Epithelial cell of esophagus (primary cell): ENCODE data around the gene ABR.

Source experiments
- DNase-seq: peaks from one replicate; pipeline ENCODE4 v3.0.0; 2010; ENCODE audit warnings: low read depth
- H3K4me3 ChIP-seq: 2 replicates; pipeline ENCODE4 v1.5.1; 2011; ENCODE audit warnings: mild to moderate bottlenecking, low read length, control low read depth
- TF ChIP-seq, protein P1 (sequence below): IDR thresholded peaks from 2 replicates; pipeline ENCODE4 v1.5.1; 2011; ENCODE audit warnings: low read depth, mild to moderate bottlenecking, low read length, control low read depth, inconsistent platforms; ENCODE audit not compliant: insufficient read depth; ENCODE audit errors: missing control alignments

ABR gene

DNA sequence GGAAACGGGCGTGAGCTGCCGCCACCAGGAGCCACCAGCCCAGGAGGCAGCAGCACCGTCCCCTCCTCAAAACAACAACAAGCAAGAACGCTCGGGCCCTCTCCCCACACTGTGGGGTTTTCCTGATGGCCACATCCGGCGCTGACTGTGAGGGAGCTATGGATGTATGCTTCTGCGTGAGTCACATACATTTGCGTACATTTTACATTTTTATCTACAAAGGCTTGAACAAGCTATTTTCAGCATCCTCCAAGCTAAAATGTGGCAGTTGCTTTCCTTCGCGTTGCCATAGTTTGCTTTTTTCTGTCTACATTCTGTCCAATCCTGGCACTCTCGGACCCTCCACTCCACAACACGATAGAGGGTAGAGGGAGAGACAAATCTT, 2.0 kb upstream of the ABR start:
- peak; percentile 17 for DNase-seq
- H3K4me3 ChIP-seq = no peak overlapping the region

DNA sequence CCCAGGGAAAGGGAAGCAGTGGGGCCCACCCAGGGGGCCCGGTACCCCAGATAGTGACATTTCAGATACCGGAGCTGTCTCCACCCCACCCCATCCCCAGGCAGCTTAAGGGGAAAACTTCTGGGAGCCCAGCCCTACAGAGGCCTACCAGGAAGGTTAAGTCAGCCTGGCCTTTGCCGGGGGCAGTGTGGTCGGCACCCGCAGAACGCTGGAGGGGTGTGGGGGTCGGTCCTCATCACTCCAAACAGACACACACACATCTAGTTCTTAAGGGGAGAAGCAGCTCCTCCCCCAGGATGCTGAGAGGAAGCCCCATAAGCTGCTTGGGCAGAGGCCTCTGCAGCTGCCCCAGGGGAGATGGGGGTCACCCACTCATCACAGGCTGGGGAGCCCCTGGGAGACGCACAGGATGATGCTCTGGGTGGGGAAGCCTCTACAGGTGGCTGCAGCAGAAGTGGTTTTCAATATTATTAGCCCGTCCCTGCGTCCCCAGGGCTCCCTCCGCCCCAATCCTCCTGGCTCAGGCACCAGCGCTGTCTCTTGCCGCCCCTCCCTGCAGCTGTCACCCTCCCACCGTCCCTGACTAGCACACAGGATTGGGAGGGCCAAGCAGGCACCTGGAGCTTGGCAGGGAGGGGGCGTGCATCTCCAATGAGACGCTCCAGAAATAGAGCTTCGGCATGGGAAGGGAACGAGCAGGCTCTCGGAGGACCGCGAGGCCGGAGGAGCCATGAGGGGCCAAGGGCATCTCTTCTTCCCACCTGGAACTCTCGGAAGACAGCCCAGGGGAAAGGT, 1.4 kb upstream of the ABR start:
- DNase-seq = no peak
- TF ChIP-seq, protein P1, sequence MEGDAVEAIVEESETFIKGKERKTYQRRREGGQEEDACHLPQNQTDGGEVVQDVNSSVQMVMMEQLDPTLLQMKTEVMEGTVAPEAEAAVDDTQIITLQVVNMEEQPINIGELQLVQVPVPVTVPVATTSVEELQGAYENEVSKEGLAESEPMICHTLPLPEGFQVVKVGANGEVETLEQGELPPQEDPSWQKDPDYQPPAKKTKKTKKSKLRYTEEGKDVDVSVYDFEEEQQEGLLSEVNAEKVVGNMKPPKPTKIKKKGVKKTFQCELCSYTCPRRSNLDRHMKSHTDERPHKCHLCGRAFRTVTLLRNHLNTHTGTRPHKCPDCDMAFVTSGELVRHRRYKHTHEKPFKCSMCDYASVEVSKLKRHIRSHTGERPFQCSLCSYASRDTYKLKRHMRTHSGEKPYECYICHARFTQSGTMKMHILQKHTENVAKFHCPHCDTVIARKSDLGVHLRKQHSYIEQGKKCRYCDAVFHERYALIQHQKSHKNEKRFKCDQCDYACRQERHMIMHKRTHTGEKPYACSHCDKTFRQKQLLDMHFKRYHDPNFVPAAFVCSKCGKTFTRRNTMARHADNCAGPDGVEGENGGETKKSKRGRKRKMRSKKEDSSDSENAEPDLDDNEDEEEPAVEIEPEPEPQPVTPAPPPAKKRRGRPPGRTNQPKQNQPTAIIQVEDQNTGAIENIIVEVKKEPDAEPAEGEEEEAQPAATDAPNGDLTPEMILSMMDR = no peak
- no peak overlapping the region for H3K4me3 ChIP-seq

More for the DNA sequence above, 2.0 kb upstream of the ABR start:
- TF ChIP-seq, protein P1 = no peak

DNA sequence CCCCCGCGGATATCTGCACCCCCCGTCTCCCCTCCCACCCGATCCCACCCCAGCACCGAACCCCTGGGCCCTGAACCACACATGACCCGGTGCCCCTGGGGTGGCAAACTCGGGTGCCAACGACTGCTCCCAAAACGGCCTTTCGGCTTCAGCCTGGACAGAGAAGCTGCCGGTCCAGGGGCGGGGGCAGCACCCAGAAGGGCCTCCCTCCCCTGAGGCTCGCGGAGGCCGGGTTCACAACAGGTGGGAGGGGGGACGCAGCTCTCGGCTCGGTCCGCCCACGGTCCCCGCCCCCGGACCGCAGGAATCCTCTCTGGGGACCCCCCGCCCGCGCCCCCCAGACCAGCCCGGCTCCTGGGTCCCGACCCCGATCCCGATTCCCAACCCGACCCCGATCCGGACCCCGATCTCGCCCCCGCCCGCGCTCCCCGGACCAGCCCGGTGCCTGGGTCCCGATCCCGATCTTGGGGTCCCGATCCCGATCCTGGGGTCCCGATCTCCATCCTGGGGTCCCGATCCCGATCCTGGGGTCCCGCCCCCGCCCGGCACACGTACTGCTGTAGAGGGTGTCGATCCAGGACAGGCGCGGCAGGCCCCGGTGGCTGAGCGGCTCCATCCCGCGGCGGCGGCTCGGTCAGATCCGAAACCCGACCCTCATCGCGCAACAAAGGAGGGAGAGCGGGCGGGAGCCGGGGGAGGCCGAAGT, 516 bp downstream of the ABR start:
- TF ChIP-seq, protein P1 = no peak
- no peak for DNase-seq
- H3K4me3 ChIP-seq = peak overlapping the region; percentile 38

DNA sequence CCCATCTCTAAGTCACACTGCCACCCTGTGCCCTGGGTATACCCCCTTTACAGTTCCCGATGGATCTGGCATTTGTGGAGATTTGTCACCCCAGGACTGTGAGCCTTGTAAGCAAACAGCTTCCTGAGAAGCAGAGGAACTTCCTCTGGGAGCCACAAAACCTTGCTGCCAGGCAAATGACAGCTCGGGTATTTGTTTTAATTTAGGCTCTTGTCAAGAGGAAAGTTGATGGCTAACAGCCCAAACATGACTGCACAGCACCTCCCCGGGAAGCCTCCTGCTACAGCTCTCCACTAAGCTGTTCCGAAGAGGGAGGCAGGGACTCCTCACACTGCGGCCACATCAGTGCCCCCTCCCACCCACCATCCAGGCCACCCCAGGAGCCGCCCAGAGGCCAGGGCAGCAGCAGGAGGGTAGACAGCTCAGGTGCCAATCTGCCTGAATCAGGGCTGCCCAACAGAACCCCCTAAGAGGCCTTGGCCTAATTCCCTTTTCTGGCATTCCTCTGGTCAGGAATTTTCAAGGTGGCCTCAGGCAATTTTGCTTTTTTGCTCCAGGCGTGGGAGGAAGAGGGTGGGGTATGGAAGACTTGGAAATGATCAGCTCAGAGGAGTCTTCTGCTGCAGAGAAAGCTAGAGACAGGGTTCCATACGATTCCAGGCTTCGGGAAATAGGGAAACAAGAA, 2.6 kb downstream of the ABR start:
- H3K4me3 ChIP-seq = no peak overlapping the region
- no peak for DNase-seq
- TF ChIP-seq, protein P1 = no peak

DNA sequence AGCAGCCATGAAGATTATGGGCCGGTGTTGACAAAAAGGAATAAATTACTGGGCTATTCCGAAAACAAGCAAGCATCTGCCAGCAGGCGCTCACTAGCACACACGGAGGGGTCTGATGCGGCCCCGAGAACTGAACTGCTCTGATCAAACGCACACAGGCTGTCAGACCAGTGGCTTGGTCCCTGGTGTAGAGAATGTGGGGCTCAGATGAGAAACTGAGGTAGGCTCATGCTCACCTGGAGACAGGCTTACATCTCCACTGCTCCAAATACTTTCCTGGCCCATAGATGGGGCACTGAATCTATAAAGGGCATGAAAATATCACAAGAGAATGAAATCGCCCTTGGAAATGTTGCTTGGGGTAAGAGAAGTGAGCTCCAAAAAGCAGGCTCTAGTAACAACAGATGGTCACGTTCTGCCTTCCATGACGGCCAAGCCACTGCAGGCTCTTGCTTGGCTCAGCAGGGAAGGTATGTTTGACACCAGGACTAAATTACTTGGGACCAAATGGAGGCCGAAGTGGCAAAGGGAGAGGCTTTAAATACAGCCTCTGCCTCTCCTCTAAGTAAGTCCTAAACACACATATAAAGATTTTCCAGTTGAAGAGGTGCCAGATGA, 5.4 kb downstream of the ABR start:
- TF ChIP-seq, protein P1 = no peak
- H3K4me3 ChIP-seq = no peak overlapping the region
- no peak for DNase-seq

DNA sequence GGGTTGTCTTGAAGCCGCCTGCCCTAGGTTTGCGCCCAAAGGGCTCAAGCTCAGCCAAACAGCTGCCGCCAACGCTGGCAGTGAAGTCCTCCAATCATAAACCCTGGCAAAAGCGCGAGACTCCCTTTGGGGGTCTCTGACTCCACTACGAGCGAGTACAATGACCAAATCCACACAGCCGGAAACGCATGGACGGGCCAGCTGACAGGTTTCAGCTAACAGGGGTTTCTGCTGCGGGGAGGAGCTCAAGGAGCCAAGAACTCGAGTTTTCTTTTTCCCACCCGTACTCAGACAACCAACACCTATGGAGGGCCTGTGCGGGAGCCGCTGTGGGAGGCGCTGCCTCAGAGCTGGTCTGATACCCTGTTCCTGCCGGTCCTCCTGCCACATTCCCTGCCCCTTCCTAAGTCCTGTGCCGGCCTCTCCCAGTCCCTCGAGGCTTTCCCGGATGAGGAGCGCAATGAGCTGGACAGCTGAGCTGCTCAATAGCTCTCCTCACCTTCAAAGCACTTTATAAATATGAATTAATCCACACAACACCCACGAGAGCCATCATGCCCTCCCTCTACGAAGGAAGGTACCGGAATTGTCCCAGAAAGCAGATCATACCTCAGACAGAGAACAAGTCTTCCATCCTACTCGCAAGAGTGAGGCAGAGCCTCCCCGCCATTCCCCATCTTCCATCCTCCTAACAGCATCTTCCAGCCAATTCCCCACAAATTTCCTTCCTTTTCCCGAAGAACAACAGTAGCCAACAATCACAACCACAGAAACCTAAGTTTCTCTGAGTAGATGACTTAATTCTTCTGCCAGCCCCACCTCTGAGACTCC, 6.1 kb downstream of the ABR start:
- no peak overlapping the region for H3K4me3 ChIP-seq
- no peak for DNase-seq
- TF ChIP-seq, protein P1 = no peak
